HG03521 (cell line): ENCODE results near the gene TIMP2.
"Not testable (repeated sequence)": the region's sequence is repeated elsewhere in the genome, so short reads cannot be mapped to it uniquely, and the experiment has no call there.

Experiments
- ATAC-seq: cut with Tn5 transposase; IDR thresholded peaks from one replicate; pipeline ENCODE4 v1.9.1; 2021; ENCODE audit warnings: mild to moderate bottlenecking, moderate library complexity; ENCODE audit not compliant: unreplicated experiment

Gene TIMP2

DNA sequence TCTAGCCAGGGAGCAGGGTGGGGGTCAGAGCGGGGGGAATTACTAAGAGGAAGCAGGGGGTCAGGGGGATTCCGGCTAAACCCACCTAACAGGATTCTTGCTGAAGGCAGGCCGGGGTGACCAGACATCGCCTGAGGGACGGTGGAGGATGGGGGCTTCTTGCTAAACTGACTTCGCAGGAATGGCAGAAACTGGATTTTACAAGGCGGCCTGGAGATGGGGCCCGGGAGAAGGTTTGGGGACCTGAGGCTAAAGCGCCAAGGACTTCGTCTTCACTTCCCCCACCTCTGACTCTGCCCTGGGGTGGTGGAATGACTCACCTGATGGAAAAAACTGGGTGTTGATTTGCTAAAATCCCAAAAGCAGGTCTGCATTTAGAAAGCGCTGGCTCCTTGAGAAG is 31.1 kb upstream of the TIMP2 start:
- ATAC-seq: no peak

DNA sequence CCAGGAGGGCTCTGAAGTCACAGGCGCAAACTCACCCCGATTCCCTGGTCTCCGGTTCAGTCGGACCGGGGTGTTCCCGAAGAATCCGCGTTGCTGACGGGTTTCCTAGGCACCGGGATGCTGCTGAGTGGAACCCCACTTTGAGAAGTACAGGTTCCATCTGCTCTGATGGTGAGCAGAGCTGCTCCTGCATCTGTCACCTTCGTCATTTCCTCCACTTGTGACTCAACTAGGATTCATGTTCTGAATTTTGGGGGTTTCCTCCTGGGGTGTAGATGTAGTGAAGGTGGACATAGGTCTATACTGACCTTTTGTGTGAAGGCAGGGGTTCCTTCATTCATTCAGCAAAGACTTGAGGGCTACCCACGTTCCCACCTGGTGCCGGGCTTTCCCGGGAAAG is 29.5 kb upstream of the TIMP2 start:
- ATAC-seq: no peak

DNA sequence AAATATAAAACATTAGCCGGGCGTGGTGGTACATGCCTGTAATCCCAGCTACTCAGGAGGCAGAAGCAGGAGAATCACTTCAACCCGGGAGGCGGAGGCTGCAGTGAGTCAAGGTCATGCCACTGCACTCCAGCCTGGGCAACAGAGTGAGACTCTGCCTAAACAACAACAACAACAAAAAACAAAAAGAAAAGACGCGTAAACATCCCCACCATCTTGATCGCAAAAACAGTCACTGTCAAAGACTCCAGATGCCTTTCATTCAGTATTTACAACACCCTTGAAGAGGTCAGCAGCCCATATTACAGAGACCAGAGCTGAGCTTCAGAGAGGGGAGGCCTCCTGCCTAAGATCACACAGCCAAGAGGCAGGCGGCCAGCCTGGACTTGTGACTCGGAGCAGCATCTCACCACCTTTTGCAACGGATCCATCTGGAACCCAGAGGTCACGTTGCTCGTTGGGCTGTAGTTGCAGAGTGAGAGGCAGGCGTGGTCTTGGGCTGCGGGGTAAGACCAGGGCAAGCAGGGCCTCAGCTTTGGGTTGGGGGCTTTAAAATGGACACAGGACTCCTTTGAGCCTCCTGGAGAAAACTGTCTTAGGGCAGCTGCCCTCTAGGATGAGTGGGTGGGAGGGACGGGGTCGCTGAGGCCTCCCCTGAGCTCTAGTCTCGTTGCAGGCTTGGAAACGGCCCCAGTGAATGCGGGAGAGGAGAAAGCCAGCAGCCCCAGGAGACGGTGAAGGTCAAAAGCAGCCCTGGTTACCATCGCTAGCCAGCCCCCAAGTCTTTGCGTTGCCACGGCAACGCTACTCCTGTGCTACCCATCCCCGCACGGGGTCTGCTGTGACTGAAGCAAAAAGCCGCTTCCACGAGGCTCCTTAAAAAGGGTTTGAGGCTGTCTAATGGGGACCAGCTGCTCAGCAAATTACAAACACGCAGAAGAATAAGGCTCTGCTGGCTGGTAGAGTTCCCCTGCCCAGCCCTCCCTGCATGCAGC is 28.5 kb upstream of the TIMP2 start:
- ATAC-seq: no peak

DNA sequence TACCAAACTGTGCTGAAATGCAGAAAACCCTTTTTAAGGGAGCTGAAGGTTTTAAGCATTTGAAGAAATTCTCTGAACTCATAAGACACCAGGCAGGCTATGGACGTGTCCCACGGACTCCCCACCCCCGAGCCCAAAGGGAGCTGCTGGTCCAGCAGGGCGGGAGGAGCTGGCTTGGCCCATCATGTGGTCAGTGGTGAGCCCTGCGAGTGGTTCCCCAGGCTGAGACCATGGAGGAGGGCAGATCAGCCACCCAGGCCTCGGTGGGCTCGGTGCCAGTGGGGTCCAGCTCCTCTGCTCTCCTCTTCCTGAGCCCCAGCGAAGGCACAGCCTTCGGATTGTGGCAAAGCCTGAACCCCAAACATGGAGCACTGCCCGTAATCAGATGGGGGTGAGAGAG is 27.5 kb upstream of the TIMP2 start:
- no peak for ATAC-seq

GRCh38 chr17:78951967-78952551 is 26.9 kb upstream of the TIMP2 start:
- ATAC-seq: no peak

DNA sequence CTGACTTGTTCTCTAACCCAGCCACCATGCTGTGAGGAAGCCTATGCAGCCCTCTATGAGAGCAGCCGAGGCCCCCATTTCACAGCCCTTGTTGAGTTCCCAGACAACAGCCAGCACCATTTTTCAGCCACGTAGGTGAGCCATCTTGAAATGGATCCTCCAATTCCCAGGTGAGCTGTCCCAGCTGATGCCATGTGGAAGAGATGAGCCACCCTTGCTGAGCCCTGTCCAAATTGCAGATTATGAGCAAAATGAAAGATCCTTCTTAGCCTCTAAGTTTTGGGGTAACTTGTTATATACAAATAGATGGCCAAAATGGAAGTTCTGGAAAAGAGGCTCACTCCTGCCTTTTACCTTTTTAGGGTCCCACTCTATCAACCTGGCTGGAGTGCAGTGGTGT is 25.7 kb upstream of the TIMP2 start:
- no peak for ATAC-seq

GRCh38 chr17:78947235-78948149 is 22.3 kb upstream of the TIMP2 start:
- ATAC-seq: no peak

GRCh38 chr17:78946631-78947030 is 21.4 kb upstream of the TIMP2 start:
- ATAC-seq: no peak

GRCh38 chr17:78946131-78946530 is 20.9 kb upstream of the TIMP2 start:
- ATAC-seq: no peak

- ATAC-seq: not testable (repeated sequence)
These were observed 20.3 kb upstream of the TIMP2 start for GRCh38 chr17:78945455-78945854.

DNA sequence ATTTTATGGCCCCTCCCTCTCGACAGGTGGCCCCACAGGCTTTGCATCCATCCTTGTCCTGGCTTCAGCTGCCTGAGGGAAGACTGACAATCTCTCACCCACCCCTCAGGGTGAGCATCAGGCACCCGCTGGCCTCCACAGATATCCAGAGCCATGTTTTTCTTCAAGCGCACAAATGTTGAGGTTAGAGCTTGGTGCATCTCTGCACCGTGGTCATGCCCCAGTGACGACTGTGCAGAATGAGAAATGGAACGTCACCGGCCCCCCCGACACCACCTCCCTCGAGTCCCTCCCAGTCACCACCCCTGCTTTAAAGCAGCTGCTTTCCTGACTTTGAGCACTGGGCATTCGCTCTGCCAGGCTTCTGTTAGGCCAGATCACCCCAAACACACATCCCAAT is 19.8 kb upstream of the TIMP2 start:
- ATAC-seq: no peak

DNA sequence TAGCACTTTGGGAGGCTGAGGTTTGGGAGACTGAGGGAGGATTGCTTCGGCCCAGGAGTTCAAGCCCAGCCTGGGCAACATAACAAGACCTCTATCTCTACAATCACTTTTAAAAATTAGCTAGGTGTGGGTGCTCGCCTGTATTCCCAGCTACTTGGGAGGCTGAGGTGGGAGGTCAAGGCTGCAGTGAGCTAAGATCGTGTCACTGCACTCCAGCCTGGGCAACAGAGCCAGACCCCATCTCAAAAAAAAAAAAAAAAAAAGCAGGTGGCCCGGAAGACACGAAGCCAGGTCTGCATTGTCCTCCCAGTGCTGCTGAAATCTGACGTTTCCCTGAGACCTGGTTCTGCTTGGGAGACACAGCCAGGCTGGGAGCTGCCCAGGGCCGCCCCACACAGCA is 18.8 kb upstream of the TIMP2 start:
- no peak for ATAC-seq

- no peak for ATAC-seq
These were observed 15.5 kb upstream of the TIMP2 start for GRCh38 chr17:78940708-78941107.

- no peak for ATAC-seq
These were observed 15.1 kb upstream of the TIMP2 start for GRCh38 chr17:78940258-78940657.

DNA sequence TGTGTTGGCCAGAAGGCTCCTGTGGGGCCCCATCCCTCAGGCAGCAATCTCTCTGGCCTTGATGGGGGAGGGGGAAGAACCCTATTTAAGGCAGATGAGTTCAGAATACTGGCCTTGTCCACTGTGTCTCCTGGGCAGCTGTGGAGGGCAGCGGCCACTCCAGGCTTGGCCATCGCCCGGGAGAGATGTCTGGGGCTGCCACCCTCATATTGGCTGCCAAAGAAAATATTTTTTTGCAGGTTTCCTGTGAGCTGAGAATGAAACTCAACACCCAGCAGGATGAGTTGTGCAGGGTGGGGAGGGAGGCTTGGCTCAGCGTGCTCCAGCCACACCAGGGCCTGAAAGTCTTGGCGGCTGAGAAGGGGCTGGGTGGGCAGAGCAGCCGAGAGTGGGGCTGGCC is 14.4 kb upstream of the TIMP2 start:
- no peak for ATAC-seq

DNA sequence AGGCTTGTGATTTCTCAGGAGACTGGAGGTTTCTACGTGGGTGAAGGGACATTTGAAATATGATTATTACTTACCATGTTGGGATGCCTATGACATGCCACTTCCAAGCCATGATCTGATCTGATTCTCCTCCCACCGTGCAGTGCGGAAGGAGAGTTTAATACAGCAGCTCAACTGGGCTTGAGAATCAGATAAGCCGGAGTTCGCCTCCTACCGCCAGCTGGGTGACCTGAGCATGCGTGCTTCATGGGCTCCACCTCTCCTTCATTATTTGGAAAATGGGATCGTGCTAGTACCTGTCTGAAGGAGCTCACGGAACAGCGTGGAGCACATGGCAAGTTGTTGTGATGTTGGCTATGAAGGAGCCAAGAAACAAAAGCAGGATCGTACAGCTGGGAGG is 12.4 kb upstream of the TIMP2 start:
- no peak for ATAC-seq

DNA sequence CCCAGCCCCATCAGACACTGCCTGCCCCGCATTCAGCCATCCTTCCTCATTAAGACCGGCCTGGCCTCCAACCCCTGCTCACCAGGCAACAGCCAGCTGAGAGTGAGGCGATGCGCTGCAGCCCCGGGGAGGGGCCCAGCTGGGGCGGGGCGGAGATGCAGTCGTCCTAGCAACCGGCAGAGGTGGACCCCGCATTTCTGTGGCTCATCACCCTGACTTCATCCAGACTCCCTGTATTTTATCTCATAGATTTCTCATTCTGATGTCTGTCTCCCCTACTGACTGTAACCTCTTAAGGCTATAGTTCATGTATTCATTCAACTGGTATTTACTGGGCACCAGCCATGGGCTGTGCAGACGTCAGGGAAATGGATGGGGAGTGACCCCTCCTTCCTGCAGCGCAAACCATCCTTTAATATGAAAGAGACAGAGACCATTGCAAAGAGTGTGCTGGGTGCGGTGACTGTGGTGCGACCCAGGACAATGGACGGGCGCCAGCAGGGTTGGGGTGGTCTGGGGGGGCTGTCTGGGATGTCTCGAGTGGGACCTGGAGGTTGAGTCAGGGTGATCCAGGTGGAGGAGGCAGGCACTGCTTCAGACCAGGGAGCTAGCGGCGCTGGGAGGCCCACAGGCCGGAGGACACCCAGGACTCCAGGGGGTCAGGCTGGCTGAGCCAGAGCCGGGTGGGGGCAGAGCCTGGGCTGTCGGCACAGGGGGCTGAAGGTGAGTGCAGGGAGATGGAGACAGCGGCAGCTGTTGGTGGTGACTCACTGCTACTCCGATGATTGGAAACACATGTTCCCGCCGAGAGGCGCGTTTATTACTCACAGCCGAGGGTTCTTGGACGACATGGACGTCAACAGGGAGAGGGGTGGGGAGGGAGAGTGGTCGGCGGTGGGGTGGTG is 10.5 kb upstream of the TIMP2 start:
- no peak for ATAC-seq

DNA sequence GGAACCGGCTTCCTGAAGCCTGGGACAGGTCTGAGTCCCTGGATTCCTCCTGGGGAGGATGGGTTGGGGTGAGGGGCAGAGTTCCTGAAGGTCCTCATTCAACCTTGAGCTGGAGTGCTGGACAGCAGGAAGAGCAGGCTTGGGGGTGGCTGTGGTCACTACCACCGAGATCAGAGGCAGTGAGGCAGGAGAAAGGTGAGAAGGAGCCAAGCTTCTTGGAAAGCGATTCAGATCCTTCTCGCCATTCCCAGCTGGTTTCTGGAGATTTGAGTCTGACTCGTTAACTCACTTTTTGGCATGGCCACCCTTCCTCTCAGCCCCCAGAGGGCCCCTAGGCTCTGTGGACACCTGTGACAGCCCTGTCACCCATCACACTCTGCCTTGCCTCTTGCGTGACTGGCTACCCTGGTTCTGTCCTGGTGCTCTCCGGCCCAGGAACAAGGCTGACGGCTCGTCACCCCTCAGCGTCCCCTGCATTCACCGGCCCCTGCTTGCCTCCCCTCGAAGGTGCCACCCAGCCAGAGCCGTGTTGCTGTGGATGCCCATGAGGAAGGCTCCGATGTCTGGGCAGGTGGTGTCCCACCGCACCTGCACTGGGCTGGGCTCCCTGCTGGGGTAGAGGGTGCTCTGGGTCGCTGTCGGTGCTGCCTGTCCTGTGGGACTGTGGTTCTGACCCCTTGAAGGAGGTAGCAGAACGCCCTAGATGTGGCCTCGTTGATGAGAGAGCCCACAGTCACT is 9.7 kb upstream of the TIMP2 start:
- ATAC-seq: no peak

- no peak for ATAC-seq
These were observed 8.9 kb upstream of the TIMP2 start for GRCh38 chr17:78933959-78934568.
